ENCODE results near the gene SLC2A10. TPM values are rescaled to one million over a fixed set of nuclear protein-coding genes. Genes with fewer than 3 reads are reported as not detected.

Gene SLC2A10
- polyA plus RNA-seq, 5 donors = 18.2 to 24.0 (median 20.5) TPM

DNA sequence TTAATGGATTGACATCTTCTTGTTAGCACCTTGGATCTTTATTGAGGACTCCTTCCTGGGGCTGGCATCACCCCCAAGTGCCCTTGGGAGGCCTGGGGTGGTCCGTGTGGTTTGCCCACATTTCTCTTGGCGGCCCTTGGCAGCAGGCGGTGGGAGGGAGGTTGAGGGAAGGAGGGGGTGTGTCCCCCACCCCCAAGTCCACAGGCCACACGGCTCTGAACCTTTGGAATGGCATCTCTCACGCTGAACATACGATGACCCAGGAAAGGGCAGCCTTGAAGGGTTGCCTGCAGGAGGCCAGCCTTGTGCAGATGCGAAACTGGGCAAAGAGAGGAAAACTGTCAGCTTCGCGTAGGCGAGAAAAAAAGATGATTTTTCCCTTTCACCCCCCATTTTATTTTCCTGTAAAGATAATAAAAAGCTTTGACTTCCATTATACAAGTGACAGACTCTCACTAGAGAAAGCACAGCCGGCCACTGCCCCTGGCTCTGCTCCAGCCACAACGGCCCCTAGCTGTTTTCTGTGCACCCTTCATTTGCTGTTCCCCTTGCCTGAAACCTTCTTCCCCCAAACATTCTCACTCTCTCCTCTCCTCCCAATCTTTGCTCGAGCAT is 56.2 kb downstream of the SLC2A10 start:
- DNase-seq = no peak

DNA sequence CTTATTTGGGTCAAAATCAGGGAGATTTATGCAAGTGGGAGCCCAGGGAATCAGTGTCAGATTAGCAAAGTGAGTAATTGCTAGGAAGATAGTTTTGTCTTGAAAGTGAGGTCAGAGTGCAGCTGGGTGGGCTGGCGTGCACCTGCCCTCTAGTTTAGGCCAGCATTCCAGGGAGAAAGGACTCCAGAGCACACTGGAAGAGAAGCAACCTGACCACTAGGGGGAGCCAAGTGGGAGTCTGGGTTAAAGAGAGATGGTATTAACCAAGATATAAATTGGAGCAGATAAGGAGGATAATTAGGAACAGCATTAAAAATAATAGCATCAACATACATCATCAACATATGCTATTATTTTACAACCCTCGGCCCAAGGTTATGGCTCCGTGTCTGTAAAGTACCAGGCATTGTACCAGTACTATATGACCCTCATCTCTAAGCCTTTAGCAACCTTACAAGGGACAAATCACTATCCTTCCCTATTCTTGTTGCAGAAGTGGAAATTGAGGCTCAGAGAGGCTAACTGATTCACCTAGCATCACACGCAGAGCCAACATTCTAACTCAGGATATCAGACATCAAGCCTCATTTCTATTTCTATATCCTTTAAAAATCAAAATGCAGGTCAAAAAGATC is 57.8 kb downstream of the SLC2A10 start:
- DNase-seq = no peak

DNA sequence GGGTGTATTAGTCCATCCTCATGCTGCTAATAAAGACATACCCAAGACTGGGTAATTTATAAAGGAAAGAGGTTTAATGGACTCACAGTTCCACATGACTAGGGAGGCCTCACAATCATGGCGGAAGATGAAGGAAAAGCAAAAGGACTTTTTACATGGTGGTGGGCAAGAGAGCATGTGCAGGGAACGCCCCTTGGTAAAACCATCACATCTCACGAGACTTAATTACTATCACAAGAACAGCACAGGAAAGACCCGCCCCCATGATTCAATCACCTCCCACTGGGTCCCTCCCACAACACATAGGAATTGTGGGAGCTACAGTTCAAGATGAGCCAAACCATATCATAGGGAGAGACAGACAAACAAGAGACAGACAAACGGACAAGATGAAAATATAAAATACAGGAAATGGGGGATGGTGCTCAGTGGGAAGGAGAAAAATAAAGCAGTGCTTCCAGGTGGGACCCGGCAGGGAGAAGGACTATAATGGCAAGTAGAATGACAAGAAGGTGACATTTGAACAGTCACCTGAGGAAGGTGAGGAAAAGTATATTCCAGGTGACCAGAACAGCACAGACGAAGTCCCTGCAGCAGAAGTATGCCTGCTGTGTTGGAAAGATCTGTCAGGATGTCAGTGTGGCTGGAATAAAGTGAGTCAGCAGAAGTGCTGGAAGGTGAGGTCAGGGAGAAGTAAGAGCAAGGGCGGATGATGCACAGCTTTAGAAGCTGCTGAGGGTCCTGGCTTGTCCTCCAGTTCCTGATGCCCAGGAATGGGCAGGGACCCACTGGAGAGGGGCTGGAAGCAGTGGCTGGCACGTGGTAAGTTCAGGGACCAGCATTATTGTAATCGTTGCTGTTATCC is 61.1 kb downstream of the SLC2A10 start:
- DNase-seq = no peak

DNA sequence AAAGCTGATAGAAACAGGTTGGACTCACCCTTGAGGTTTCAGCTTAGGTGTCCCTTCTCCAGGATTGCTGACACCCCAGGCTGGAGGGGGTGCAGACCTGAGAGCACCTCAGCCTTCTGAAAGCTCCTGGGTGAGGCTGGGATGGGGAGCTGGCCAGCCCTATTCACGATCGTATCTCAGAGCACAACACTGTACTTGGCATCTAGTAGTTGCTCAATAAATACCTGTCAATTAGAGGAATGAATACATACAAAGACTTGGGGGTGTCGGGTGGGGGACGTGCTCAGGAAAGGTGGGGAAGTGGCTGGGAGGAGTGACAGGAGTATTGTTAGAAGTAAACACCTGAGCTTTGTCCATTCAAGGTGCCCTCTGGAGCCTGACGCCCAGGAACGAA is 61.7 kb downstream of the SLC2A10 start:
- DNase-seq = no peak

DNA sequence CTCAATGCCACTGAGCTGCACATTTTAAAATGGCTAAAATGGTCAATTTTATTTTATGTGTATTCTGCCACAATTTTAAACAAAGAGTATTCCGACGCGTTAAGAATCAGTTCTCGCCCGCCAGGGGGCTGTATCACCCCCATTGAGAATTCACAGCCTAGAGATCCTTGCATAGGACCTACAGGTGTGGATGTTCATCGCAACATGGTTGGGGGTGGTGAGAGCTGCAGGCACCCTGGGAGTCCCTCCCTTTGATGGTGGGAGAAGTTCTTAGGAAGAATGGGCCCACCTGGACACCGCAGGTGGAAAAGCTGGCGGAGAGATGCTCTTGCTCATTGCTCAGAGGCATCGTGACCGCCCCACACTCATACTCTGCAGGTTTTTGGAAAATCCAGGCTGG is 63.5 kb downstream of the SLC2A10 start:
- DNase-seq = no peak

DNA sequence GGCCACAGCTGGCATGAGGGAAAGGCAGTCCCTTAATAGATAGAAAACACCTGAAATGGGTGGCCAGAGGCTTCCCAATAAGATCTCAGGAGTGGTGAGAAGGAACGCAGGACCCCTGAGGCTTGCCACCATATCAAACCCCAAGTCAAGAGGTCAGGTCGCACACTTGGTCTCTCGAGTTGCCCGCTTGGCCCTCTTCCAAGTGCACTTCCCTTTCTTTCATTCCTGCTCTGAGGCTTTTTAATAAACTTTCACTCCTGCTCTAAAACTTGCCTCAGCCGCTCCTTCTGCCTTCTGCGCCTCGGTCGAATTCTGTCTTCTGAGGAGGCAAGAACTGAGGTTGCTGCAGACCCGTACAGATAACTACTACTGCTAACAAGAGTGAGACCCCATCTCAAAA is 64.2 kb downstream of the SLC2A10 start:
- DNase-seq = no peak

GRCh38 chr20:46774236-46774635 is 64.8 kb downstream of the SLC2A10 start:
- DNase-seq = no peak

- no peak for DNase-seq
These were observed 65.6 kb downstream of the SLC2A10 start for GRCh38 chr20:46774943-46775560.

- no peak for DNase-seq
These were observed 66.4 kb downstream of the SLC2A10 start for GRCh38 chr20:46775806-46776205.

GRCh38 chr20:46777331-46777730 is 67.9 kb downstream of the SLC2A10 start:
- DNase-seq = no peak

- DNase-seq = no peak
These were observed 70.4 kb downstream of the SLC2A10 start for GRCh38 chr20:46779831-46780230.

- no peak for DNase-seq
These were observed 75.1 kb downstream of the SLC2A10 start for GRCh38 chr20:46784436-46785127.

Other genes starting within 250 kb of the SLC2A10 start
- 10 to 100 TPM; 24.5 to 52.5 (median 43.4) TPM for gene ZNF334, start 196.1 kb upstream of the SLC2A10 start, polyA plus RNA-seq (ENCODE audit: insufficient read depth in 1 of 5, insufficient read length in 5 of 5, low replicate concordance in 1 of 5)
- not detected for gene OCSTAMP, start 159.0 kb upstream of the SLC2A10 start, polyA plus RNA-seq (ENCODE audit: insufficient read depth in 1 of 5, insufficient read length in 5 of 5, low replicate concordance in 1 of 5)
- gene SLC13A3, start 58.2 kb upstream of the SLC2A10 start, polyA plus RNA-seq (ENCODE audit: insufficient read depth in 1 of 5, insufficient read length in 5 of 5, low replicate concordance in 1 of 5) = 10 to 100 TPM in 2 of 5 donors, 1 to 10 TPM in 3; 6.2 to 11.2 (median 7.8) TPM
- gene TP53RK, start 20.2 kb upstream of the SLC2A10 start, polyA plus RNA-seq (ENCODE audit: insufficient read depth in 1 of 5, insufficient read length in 5 of 5, low replicate concordance in 1 of 5) = 10 to 100 TPM; 13.4 to 17.2 (median 15.1) TPM
- gene EYA2, start 185.2 kb downstream of the SLC2A10 start, polyA plus RNA-seq (ENCODE audit: insufficient read depth in 1 of 5, insufficient read length in 5 of 5, low replicate concordance in 1 of 5) = 1 to 10 TPM in 3 of 5 donors, under 1 TPM in 2; 0.80 to 2.7 (median 1.3) TPM